ENCODE measurements around the gene NELFCD. TPM values are rescaled to one million over a fixed set of nuclear protein-coding genes. Genes with fewer than 3 reads are reported as not detected.
A peak's percentile ranks its signal among the peaks of the same experiment; 100 is the strongest.

NELFCD gene
- total RNA-seq (2011; cell fraction: chromatin; rRNA removed; ENCODE audit: low replicate concordance) = 499 and 562 TPM in 2 replicates
- total RNA-seq (2011; cell fraction: nucleolus; rRNA removed) = 227 and 235 TPM in 2 replicates
- 274 and 301 TPM in 2 replicates for total RNA-seq (2011; cell fraction: nucleoplasm; rRNA removed)
- total RNA-seq (2014; rRNA removed) = 96.5 and 113 TPM in 2 replicates
- total RNA-seq (2014; rRNA removed; fragmentation: Illumina TruSeq; extraction: Trizol) = 77.9 and 80.6 TPM in 2 replicates
- 84.7 and 86.6 TPM in 2 replicates for total RNA-seq (2015; rRNA removed; fragmentation: Illumina TruSeq; extraction: Trizol)
- 111 and 116 TPM in 2 replicates for total RNA-seq (2021)
- 138 and 163 TPM in 2 replicates for polyA plus RNA-seq (2011; rRNA removed)
- polyA plus RNA-seq (2011; cell fraction: cytosol; rRNA removed) = 115 and 130 TPM in 2 replicates
- 305 and 361 TPM in 2 replicates for polyA plus RNA-seq (2011; cell fraction: nucleus; rRNA removed)
- polyA plus RNA-seq (2012) = 93.4 and 101 TPM in 2 replicates
- 136 and 137 TPM in 2 replicates for polyA plus RNA-seq (2014; fragmentation: Illumina TruSeq; extraction: Trizol)
- polyA plus RNA-seq (2014; fragmentation: Nextera tagmentation; extraction: Ambion mirVana) = 10 to 100 TPM; 11.7 to 22.2 TPM
- 121 and 123 TPM in 2 replicates for polyA plus RNA-seq (2014; rRNA removed)
- 159 and 203 TPM in 2 replicates for polyA minus RNA-seq (2011; rRNA and poly(A)+ RNA removed)
- 57.0 and 63.8 TPM in 2 replicates for polyA minus RNA-seq (2011; cell fraction: cytosol; rRNA and poly(A)+ RNA removed)
- polyA minus RNA-seq (2011; cell fraction: nucleus; rRNA and poly(A)+ RNA removed) = 68.1 and 105 TPM in 2 replicates
- Bru-seq, nascent RNA = percentile 94 among the genes with signal in this experiment
- BruChase-seq, experiment 1, labeled RNA remaining after a 2-hour chase = percentile 90 among the genes with signal in this experiment
- percentile 95 among the genes with signal in this experiment for BruChase-seq, experiment 2, labeled RNA remaining after a 6-hour chase
- long read RNA-seq, experiment 1, transcript NELFCD-213 (15 exons, 2,305 nt) = major isoform, 329 of 594 reads
- long read RNA-seq, experiment 1, partial matches to known transcripts = 166 of 594 reads
- long read RNA-seq, experiment 1, other reads (novel, unspliced or antisense) = 96 of 594 reads
- long read RNA-seq, experiment 2, transcript NELFCD-213 (15 exons, 2,305 nt) = major isoform, 72 of 137 reads
- long read RNA-seq, experiment 2, partial matches to known transcripts = 37 of 137 reads
- long read RNA-seq, experiment 2, other reads (novel, unspliced or antisense) = 27 of 137 reads
- long read RNA-seq, experiment 3, transcript NELFCD-213 (15 exons, 2,305 nt) = major isoform, 154 of 197 reads
- long read RNA-seq, experiment 3, partial matches to known transcripts = 13 of 197 reads
- long read RNA-seq, experiment 3, other reads (novel, unspliced or antisense) = 29 of 197 reads

- Histone ChIP-seq H3K9ac (ENCODE audit: insufficient read depth in 1 of 2, low read depth in 2 of 2, low read length in 2 of 2) (peak within 1 kb of the TSS; percentile 95 to 96), H3K4me3 (peak within 1 kb of the TSS; percentile 78), H4K20me1 (replicated peaks; ENCODE audit: control insufficient read depth, insufficient read depth, low read length) (peaks cover 5% of the 10 kb centered on the region; the same call in 1 of the 2 replicates), H3K9me1 (ENCODE audit: control insufficient read depth, insufficient read depth, low read length) (no peaks in the 10 kb centered on the region), H3K4me1 (replicated peaks in 1 of 2; ENCODE audit: control insufficient read depth in 2 of 2, insufficient read depth in 2 of 2, low read length in 2 of 2) (peaks cover 17 to 25% of the 10 kb centered on the region in 2 experiments; a peak in 4 of 5 replicates), H3K27me3 (ENCODE audit: control insufficient read depth in 2 of 2, insufficient read depth in 2 of 2, low read length in 2 of 2) (no peaks in the 10 kb centered on the region), H3K9me3 (replicated peaks; ENCODE audit: control insufficient read depth, insufficient read depth, low read depth, low read length) (no peaks in the 10 kb centered on the region), H3K79me2 (ENCODE audit: control insufficient read depth, insufficient read depth, low read length) (peaks cover 49% of the 10 kb centered on the region), H3K27ac (ENCODE audit: extremely low read depth, low read depth, low read length) (peak within 1 kb of the TSS; percentile 84), H3K36me3 (ENCODE audit: control insufficient read depth, insufficient read depth, low read length) (peaks cover 31% of the 10 kb centered on the region), H3K4me2 (ENCODE audit: insufficient read depth, low read length) (peak within 1 kb of the TSS; percentile 96), H2AFZ (ENCODE audit: low read depth, low read length) (peak within 1 kb of the TSS; percentile 95)
- DNase-seq (ENCODE audit: extremely low read depth in 1 of 4, low spot score in 3 of 4) = peak; percentile 91 to 99 (median 99)
- in situ Hi-C loops (cut with MboI) = no loop called here
- WGBS (ENCODE audit: insufficient coverage, low coverage, missing lambda C conversion rate) = 1% methylated on average over 40 of the region's 109 CpGs
- intact Hi-C loops (cut with micrococcal nuclease) = loop anchor here (5.0 kb wide), 2 partner anchors 51 to 89 kb away; partner anchors contain the start of gene ATP5F1E
- ChIA-PET CTCF (ENCODE audit: low intra/inter-chr PET ratio) (interaction anchor here (0.7 kb wide), 1 partner anchor 1908 kb away, joined by 3 read pairs; no protein-coding TSS in a partner anchor), POLR2A (interaction anchor here (1.1 to 4.6 kb wide), 4 partner anchors 9 to 43 kb away, joined by 3 to 29 read pairs (median 12); no protein-coding TSS in a partner anchor)
- peak; percentile 49 for FAIRE-seq
- TSS peak; percentile 83 for BruUV-seq (replicated peaks)
- ATAC-seq = peak; percentile 84
- TF ChIP-seq BACH1 (tag; IDR thresholded peaks at IDR 0.05) (no peak), HDAC2 (IDR thresholded peaks at IDR 0.05) (peak; percentile 38; the same call in 1 of the 2 replicates), NR2F6 (CRISPR knock-in tag; IDR thresholded peaks at IDR 0.05) (no peak), SNRNP70 (optimal IDR thresholded peaks at IDR 0.05; ENCODE audit: low read depth, low read length) (no peak), KDM2B (CRISPR knock-in tag; IDR thresholded peaks at IDR 0.05) (no peak), ZBTB34 (CRISPR knock-in tag; IDR thresholded peaks at IDR 0.05) (no peak), THRB (CRISPR knock-in tag; conservative IDR thresholded peaks at IDR 0.05) (no peak), FOXP1 (CRISPR knock-in tag; IDR thresholded peaks at IDR 0.05) (peak; percentile 43; the same call in 1 of the 2 replicates), SRSF7 (optimal IDR thresholded peaks at IDR 0.05; ENCODE audit: low read depth, low read length) (no peak), SMAD4 (CRISPR knock-in tag; conservative IDR thresholded peaks at IDR 0.05) (peak; percentile 35; the same call in 1 of the 2 replicates), ARID1B (IDR thresholded peaks at IDR 0.05) (peak; percentile 26)
Observed at GRCh38 chr20:58980711-58981627, at the start of gene NELFCD. Gene NELFCD (plus strand): TSS chr20:58981256. CDS start chr20:58981310, 54 bp downstream.
